ENCODE results near the gene ALS2CL. TPM values are rescaled to one million over a fixed set of nuclear protein-coding genes. Genes with fewer than 3 reads are reported as not detected.
"Not testable (repeated sequence)": the region's sequence is repeated elsewhere in the genome, so short reads cannot be mapped to it uniquely, and the experiment has no call there.

Gene ALS2CL
- total RNA-seq, 1 experiment from 2014 or later: 16.4 TPM

DNA sequence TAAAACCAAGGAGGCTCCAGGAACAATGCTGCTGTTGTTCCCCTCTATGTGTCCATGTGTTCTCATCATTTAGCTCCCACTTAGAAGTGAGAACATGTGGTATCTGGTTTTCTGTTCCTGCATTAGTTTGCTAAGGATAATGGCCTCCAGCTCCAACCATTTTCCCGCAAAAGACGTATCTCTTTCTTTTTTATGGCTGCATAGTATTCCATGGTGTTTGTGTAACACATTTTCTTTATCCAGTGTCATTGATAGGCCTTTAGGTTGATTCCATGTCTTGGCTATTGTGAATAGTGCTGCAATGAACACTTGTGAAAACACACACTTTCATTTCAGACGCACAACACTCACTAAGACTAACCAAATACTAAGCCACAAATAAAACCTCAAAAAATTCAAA is 46.1 kb upstream of the ALS2CL start:
- DNase-seq (ENCODE audit: low read depth, low spot score); H4K20me1 ChIP-seq (ENCODE audit: insufficient read depth); H3K36me3 ChIP-seq (ENCODE audit: control insufficient read depth in 1 of 2, insufficient read depth in 2 of 2, low read length in 2 of 2); BruUV-seq (replicated peaks); H2AFZ ChIP-seq (ENCODE audit: low read depth, low read length, poor library complexity, severe bottlenecking); RAD21 ChIA-PET (ENCODE audit: low non-redundant PET in 1 of 2, low total read pairs in 2 of 2, uncharacterized antibody in 2 of 2, unreplicated experiment in 2 of 2); POLR2A ChIA-PET; H3K4me1 ChIP-seq (ENCODE audit: control insufficient read depth in 1 of 2, insufficient read depth in 2 of 2, low read length in 2 of 2); H3K9me2 ChIP-seq (ENCODE audit: insufficient read depth); H3K4me2 ChIP-seq (ENCODE audit: low read length); H3K9me3 ChIP-seq (ENCODE audit: control insufficient read depth in 1 of 2, insufficient read depth in 1 of 2, low read depth in 1 of 2, low read length in 2 of 2); H3K4me3 ChIP-seq (replicated peaks in 1 of 2; ENCODE audit: low read depth in 1 of 2, low read length in 2 of 2); H3K9ac ChIP-seq (ENCODE audit: low read length); H3K79me2 ChIP-seq (ENCODE audit: insufficient read depth, low read length); H3K27ac ChIP-seq (ENCODE audit: low read depth, low read length); ATAC-seq; CTCF ChIA-PET; intact Hi-C loops (cut with micrococcal nuclease); H3K27me3 ChIP-seq (ENCODE audit: insufficient read depth, low read length): not testable (repeated sequence)

DNA sequence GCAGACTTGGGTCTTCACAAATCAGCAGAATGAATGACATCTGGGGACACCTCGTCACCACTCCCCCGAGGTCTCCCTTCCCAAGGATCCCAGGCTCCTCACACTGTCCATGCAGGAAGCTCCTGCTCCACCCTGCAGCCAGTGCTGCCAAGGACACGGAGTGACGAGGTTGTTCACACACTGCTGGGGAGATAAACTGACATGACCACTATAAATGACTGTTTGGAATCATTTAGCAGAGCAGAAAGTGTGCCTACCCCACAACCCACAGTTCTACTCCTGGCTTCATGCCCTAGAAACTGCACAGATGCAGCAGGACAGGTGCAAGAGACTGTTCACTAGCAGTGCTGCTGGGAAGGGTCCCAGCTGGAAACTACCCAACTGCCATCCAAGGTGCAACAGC is 43.9 kb upstream of the ALS2CL start:
- DNase-seq (ENCODE audit: low read depth, low spot score) (no peak), ATAC-seq (no peak)
- no peak overlapping the region for H3K9ac ChIP-seq (ENCODE audit: low read length)
- no peak overlapping the region for H3K4me3 ChIP-seq (replicated peaks in 1 of 2; ENCODE audit: low read depth in 1 of 2, low read length in 2 of 2)
- no peaks in the 10 kb centered on the region for H3K36me3 ChIP-seq (ENCODE audit: control insufficient read depth in 1 of 2, insufficient read depth in 2 of 2, low read length in 2 of 2)
- intact Hi-C loops (cut with micrococcal nuclease): no loop called here
- H3K9me3 ChIP-seq (ENCODE audit: control insufficient read depth in 1 of 2, insufficient read depth in 1 of 2, low read depth in 1 of 2, low read length in 2 of 2): no peaks in the 10 kb centered on the region
- BruUV-seq (replicated peaks): no TSS peak
- H4K20me1 ChIP-seq (ENCODE audit: insufficient read depth): no peaks in the 10 kb centered on the region
- no peaks in the 10 kb centered on the region for H3K4me1 ChIP-seq (ENCODE audit: control insufficient read depth in 1 of 2, insufficient read depth in 2 of 2, low read length in 2 of 2)
- H3K27me3 ChIP-seq (ENCODE audit: insufficient read depth, low read length): no peaks in the 10 kb centered on the region
- ChIA-PET RAD21 (ENCODE audit: low non-redundant PET in 1 of 2, low total read pairs in 2 of 2, uncharacterized antibody in 2 of 2, unreplicated experiment in 2 of 2) (no interaction called here), CTCF (no interaction called here), POLR2A (no interaction called here)
- H3K9me2 ChIP-seq (ENCODE audit: insufficient read depth): no peaks in the 10 kb centered on the region
- H3K79me2 ChIP-seq (ENCODE audit: insufficient read depth, low read length): no peaks in the 10 kb centered on the region
- no peak overlapping the region for H3K4me2 ChIP-seq (ENCODE audit: low read length)
- H2AFZ ChIP-seq (ENCODE audit: low read depth, low read length, poor library complexity, severe bottlenecking): no peak overlapping the region
- no peak overlapping the region for H3K27ac ChIP-seq (ENCODE audit: low read depth, low read length)
- TF ChIP-seq ZNF274 (IDR thresholded peaks at IDR 0.05; ENCODE audit: low read depth, low read length) (no peak), ZFX (IDR thresholded peaks at IDR 0.05) (no peak), SRF (IDR thresholded peaks at IDR 0.05; ENCODE audit: low read depth) (no peak), SIN3A (IDR thresholded peaks at IDR 0.05; ENCODE audit: low read depth) (no peak), POLR2A (IDR thresholded peaks at IDR 0.05; ENCODE audit: borderline replicate concordance, extremely low read depth, insufficient read depth, insufficient read length) (no peak), FOSL1 (IDR thresholded peaks at IDR 0.05; ENCODE audit: low read depth) (no peak), RAD21 (IDR thresholded peaks at IDR 0.05; ENCODE audit: low read depth) (no peak), CBX3 (IDR thresholded peaks at IDR 0.05; ENCODE audit: low read depth) (no peak), POLR2AphosphoS5 (IDR thresholded peaks at IDR 0.05; ENCODE audit: low read depth, low read length) (no peak), TCF7L2 (IDR thresholded peaks at IDR 0.05; ENCODE audit: borderline replicate concordance, extremely low read depth, insufficient read depth, insufficient read length) (no peak), JUND (IDR thresholded peaks at IDR 0.05) (no peak)
- TF ChIP-seq, protein P1, sequence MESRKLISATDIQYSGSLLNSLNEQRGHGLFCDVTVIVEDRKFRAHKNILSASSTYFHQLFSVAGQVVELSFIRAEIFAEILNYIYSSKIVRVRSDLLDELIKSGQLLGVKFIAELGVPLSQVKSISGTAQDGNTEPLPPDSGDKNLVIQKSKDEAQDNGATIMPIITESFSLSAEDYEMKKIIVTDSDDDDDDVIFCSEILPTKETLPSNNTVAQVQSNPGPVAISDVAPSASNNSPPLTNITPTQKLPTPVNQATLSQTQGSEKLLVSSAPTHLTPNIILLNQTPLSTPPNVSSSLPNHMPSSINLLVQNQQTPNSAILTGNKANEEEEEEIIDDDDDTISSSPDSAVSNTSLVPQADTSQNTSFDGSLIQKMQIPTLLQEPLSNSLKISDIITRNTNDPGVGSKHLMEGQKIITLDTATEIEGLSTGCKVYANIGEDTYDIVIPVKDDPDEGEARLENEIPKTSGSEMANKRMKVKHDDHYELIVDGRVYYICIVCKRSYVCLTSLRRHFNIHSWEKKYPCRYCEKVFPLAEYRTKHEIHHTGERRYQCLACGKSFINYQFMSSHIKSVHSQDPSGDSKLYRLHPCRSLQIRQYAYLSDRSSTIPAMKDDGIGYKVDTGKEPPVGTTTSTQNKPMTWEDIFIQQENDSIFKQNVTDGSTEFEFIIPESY (IDR thresholded peaks at IDR 0.05; ENCODE audit: extremely low read depth, insufficient replicate concordance, low read length): no peak
- TF ChIP-seq, protein P2, sequence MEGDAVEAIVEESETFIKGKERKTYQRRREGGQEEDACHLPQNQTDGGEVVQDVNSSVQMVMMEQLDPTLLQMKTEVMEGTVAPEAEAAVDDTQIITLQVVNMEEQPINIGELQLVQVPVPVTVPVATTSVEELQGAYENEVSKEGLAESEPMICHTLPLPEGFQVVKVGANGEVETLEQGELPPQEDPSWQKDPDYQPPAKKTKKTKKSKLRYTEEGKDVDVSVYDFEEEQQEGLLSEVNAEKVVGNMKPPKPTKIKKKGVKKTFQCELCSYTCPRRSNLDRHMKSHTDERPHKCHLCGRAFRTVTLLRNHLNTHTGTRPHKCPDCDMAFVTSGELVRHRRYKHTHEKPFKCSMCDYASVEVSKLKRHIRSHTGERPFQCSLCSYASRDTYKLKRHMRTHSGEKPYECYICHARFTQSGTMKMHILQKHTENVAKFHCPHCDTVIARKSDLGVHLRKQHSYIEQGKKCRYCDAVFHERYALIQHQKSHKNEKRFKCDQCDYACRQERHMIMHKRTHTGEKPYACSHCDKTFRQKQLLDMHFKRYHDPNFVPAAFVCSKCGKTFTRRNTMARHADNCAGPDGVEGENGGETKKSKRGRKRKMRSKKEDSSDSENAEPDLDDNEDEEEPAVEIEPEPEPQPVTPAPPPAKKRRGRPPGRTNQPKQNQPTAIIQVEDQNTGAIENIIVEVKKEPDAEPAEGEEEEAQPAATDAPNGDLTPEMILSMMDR (IDR thresholded peaks at IDR 0.05 in 2 of 3, conservative IDR thresholded peaks at IDR 0.05 in 1 of 3; ENCODE audit: borderline replicate concordance in 1 of 3, insufficient read depth in 1 of 3, low read depth in 2 of 3, low read length in 2 of 3): no peak
- TF ChIP-seq, protein P3, sequence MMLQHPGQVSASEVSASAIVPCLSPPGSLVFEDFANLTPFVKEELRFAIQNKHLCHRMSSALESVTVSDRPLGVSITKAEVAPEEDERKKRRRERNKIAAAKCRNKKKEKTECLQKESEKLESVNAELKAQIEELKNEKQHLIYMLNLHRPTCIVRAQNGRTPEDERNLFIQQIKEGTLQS (IDR thresholded peaks at IDR 0.05): no peak

Measured in HCT116 (cell line).